HG03460 (cell line): ENCODE measurements around the gene MAPK14.

ENCODE experiments used
- ATAC-seq: cut with Tn5 transposase; IDR thresholded peaks from one replicate; pipeline ENCODE4 v1.9.1; 2021; ENCODE audit not compliant: unreplicated experiment

The MAPK14 gene

GRCh38 chr6:36035225-36035624, 7.6 kb downstream of the MAPK14 start:
- ATAC-seq = no peak

- no peak for ATAC-seq
These were observed 10.7 kb downstream of the MAPK14 start for GRCh38 chr6:36038120-36038876.

- ATAC-seq = no peak
These were observed 11.5 kb downstream of the MAPK14 start for GRCh38 chr6:36039112-36039511.

- no peak for ATAC-seq
These were observed 13.3 kb downstream of the MAPK14 start for GRCh38 chr6:36040958-36041357.

- ATAC-seq = no peak
These were observed 15.1 kb downstream of the MAPK14 start for GRCh38 chr6:36042618-36043260.

- no peak for ATAC-seq
These were observed 22.0 kb downstream of the MAPK14 start for GRCh38 chr6:36049582-36049981.

- no peak for ATAC-seq
These were observed 22.7 kb downstream of the MAPK14 start for GRCh38 chr6:36050305-36050704.

- ATAC-seq = no peak
These were observed 23.5 kb downstream of the MAPK14 start for GRCh38 chr6:36050947-36051710.

GRCh38 chr6:36052097-36052496, 24.5 kb downstream of the MAPK14 start:
- no peak for ATAC-seq

- ATAC-seq = no peak
These were observed 26.3 kb downstream of the MAPK14 start for GRCh38 chr6:36053878-36054277.

- ATAC-seq = no peak
These were observed 26.8 kb downstream of the MAPK14 start for GRCh38 chr6:36054415-36054814.

- ATAC-seq = no peak
These were observed 27.3 kb downstream of the MAPK14 start for GRCh38 chr6:36054956-36055355.

- no peak for ATAC-seq
These were observed 28.6 kb downstream of the MAPK14 start for GRCh38 chr6:36056178-36056577.

GRCh38 chr6:36061236-36061635, 33.6 kb downstream of the MAPK14 start:
- no peak for ATAC-seq

- no peak for ATAC-seq
These were observed 34.6 kb downstream of the MAPK14 start for GRCh38 chr6:36062247-36062646.

- ATAC-seq = no peak
These were observed 35.9 kb downstream of the MAPK14 start for GRCh38 chr6:36063318-36064060.

- ATAC-seq = no peak
These were observed 37.3 kb downstream of the MAPK14 start for GRCh38 chr6:36064770-36065396.

- ATAC-seq = no peak
These were observed 38.3 kb downstream of the MAPK14 start for GRCh38 chr6:36065916-36066315.

GRCh38 chr6:36066817-36067216, 39.2 kb downstream of the MAPK14 start:
- ATAC-seq = no peak

- no peak for ATAC-seq
These were observed 39.9 kb downstream of the MAPK14 start for GRCh38 chr6:36067374-36068011.
